Upper lobe of left lung (tissue), 6 donors: ENCODE measurements around the gene PAPPA. TPM values are rescaled to one million over a fixed set of nuclear protein-coding genes. Genes with fewer than 3 reads are reported as not detected.

Source experiments
- ATAC-seq, 2 donors: fragments of 200-7000 bp; cut with Tn5 transposase; one replicate each; pipeline ENCODE4 v1.9.1; 2022; ENCODE audit warnings: mild to moderate bottlenecking in 2 of 2, moderate library complexity in 2 of 2; ENCODE audit not compliant: low FRiP score in 2 of 2
- DNase-seq, 2 donors: peaks; one replicate each; pipeline ENCODE4 v3.0.0-alpha.2; 2019 to 2020
- H3K27ac ChIP-seq, 4 donors: fragments of 200-600 bp; sonication (generic); one replicate each; pipeline ENCODE4 v1.5.1; 2016 to 2019
- H3K27me3 ChIP-seq, 4 donors: fragments of 200-600 bp; sonication (generic); one replicate each; pipeline ENCODE4 v1.5.1; 2017 to 2019
- H3K36me3 ChIP-seq, 4 donors: fragments of 200-600 bp; sonication (generic); one replicate each; pipeline ENCODE4 v1.5.1; 2016 to 2019
- H3K4me1 ChIP-seq, 4 donors: fragments of 200-600 bp; sonication (generic); one replicate each; pipeline ENCODE4 v1.5.1; 2018 to 2019
- H3K4me3 ChIP-seq, 4 donors: fragments of 200-600 bp; sonication (generic); one replicate each; pipeline ENCODE4 v1.5.1; 2017 to 2019; ENCODE audit warnings: mild to moderate bottlenecking in 2 of 4, moderate library complexity in 1 of 4
- H3K9me3 ChIP-seq, 4 donors: fragments of 200-600 bp; sonication (generic); one replicate each; pipeline ENCODE4 v1.5.1; 2018 to 2019
- CTCF ChIP-seq, 6 experiments: fragments of 450-650 bp in 4 of 6; fragments of 200-600 bp in 2 of 6; sonication (generic) in 2 of 6; IDR thresholded peaks; one replicate each; pipeline ENCODE4 v1.5.1; 2016 to 2019; ENCODE audit warnings: antibody characterized with exemption in 6 of 6
- EP300 ChIP-seq, 4 donors: sonication (generic); formaldehyde crosslinking; IDR thresholded peaks; one replicate each; pipeline ENCODE4 v1.5.1; 2017; ENCODE audit warnings: antibody characterized with exemption in 4 of 4, control low read depth in 2 of 4
- POLR2A ChIP-seq, 4 donors: fragments of 450-650 bp; IDR thresholded peaks; one replicate each; pipeline ENCODE4 v1.5.1; 2016 to 2017; ENCODE audit warnings: antibody characterized with exemption in 4 of 4, mild to moderate bottlenecking in 2 of 4
- POLR2AphosphoS5 ChIP-seq, 2 donors: sonication (generic); formaldehyde crosslinking; IDR thresholded peaks; one replicate each; pipeline ENCODE4 v1.5.1; 2017; ENCODE audit warnings: antibody characterized with exemption in 2 of 2
- WGBS, 2 donors: methylation state at CpG; one replicate each; pipeline ENCODE4 v1.1.5; 2017 to 2018; 5-methylcytosine and 5-hydroxymethylcytosine counted together
- total RNA-seq, 6 donors: library from RNA; depleted of rRNA in 4 of 6; stranded (reverse); fragments of >200 nt in 4 of 6; gene quantifications; one replicate each; pipeline versions ENCODE4 v1.1.0 to v1.2.1, GENCODE V29; 2016 to 2021
- donor health status: DM: no; HTN: no; CAD: no; lungs with moderate emphysema.
- donor health status: DM: no; HTN: yes; CAD: no; lungs with severe emphysema.

PAPPA gene
- total RNA-seq, 6 donors from 2014 or later: 0.46 to 2.9 (median 1.1) TPM

GRCh38 chr9:116344416-116344815, 190.8 kb downstream of the PAPPA start:
- ATAC-seq (no peak), DNase-seq (peak in 1 of 2 donors; percentile 6)
- 83 to 87% methylated on average over 10 of the region's 10 CpGs for WGBS, 2 donors
- Histone ChIP-seq H3K27me3 (no peaks in the 10 kb centered on the region), H3K36me3 (no peaks in the 10 kb centered on the region), H3K9me3 (no peaks in the 10 kb centered on the region), H3K4me1 (no peaks in the 10 kb centered on the region), H3K27ac (no peak overlapping the region), H3K4me3 (no peak overlapping the region)
- no peak for TF ChIP-seq POLR2A (IDR thresholded peaks at IDR 0.05)
- TF ChIP-seq EP300 (IDR thresholded peaks at IDR 0.05): no peak
- TF ChIP-seq POLR2AphosphoS5 (IDR thresholded peaks at IDR 0.05): no peak
- TF ChIP-seq CTCF (IDR thresholded peaks at IDR 0.05): no peak

- Histone ChIP-seq H3K4me1 (no peaks in the 10 kb centered on the region), H3K27ac (no peak overlapping the region), H3K27me3 (no peaks in the 10 kb centered on the region), H3K4me3 (no peak overlapping the region), H3K9me3 (no peaks in the 10 kb centered on the region), H3K36me3 (no peaks in the 10 kb centered on the region)
- TF ChIP-seq EP300 (IDR thresholded peaks at IDR 0.05) (no peak), POLR2AphosphoS5 (IDR thresholded peaks at IDR 0.05) (no peak), CTCF (IDR thresholded peaks at IDR 0.05) (no peak), POLR2A (IDR thresholded peaks at IDR 0.05) (no peak)
- WGBS, 2 donors: 76 to 93% methylated on average over 2 of the region's 2 CpGs
- no peak for DNase-seq
- ATAC-seq: no peak
Observed at GRCh38 chr9:116345393-116345792, 191.8 kb downstream of the PAPPA start.

- Histone ChIP-seq H3K27ac (no peak overlapping the region), H3K27me3 (no peaks in the 10 kb centered on the region), H3K9me3 (no peaks in the 10 kb centered on the region), H3K4me1 (no peaks in the 10 kb centered on the region), H3K36me3 (no peaks in the 10 kb centered on the region), H3K4me3 (no peak overlapping the region)
- TF ChIP-seq EP300 (IDR thresholded peaks at IDR 0.05): no peak
- WGBS, 2 donors: 42 to 52% methylated on average over 3 of the region's 3 CpGs
- ATAC-seq (no peak), DNase-seq (no peak)
Observed at GRCh38 chr9:116345817-116346216, 192.2 kb downstream of the PAPPA start.

- no peak overlapping the region for H3K4me3 ChIP-seq
- no peak for DNase-seq
- no peak overlapping the region for H3K27ac ChIP-seq
- H3K36me3 ChIP-seq: no peaks in the 10 kb centered on the region
- H3K27me3 ChIP-seq: no peaks in the 10 kb centered on the region
- ATAC-seq: no peak
- no peak for TF ChIP-seq CTCF (IDR thresholded peaks at IDR 0.05)
- no peak for TF ChIP-seq POLR2AphosphoS5 (IDR thresholded peaks at IDR 0.05)
- no peak for TF ChIP-seq POLR2A (IDR thresholded peaks at IDR 0.05)
- WGBS, 2 donors: 89 to 90% methylated on average over 5 to 6 of the region's 6 CpGs
- no peaks in the 10 kb centered on the region for H3K4me1 ChIP-seq
- no peaks in the 10 kb centered on the region for H3K9me3 ChIP-seq
Observed at GRCh38 chr9:116349684-116350083, 196.1 kb downstream of the PAPPA start.

- DNase-seq (no peak), ATAC-seq (no peak)
- TF ChIP-seq EP300 (IDR thresholded peaks at IDR 0.05): no peak
- no peak for TF ChIP-seq POLR2AphosphoS5 (IDR thresholded peaks at IDR 0.05)
- TF ChIP-seq POLR2A (IDR thresholded peaks at IDR 0.05): no peak
- TF ChIP-seq CTCF (IDR thresholded peaks at IDR 0.05): no peak
- no peak overlapping the region for H3K4me3 ChIP-seq
- no peak overlapping the region for H3K27ac ChIP-seq
- no peaks in the 10 kb centered on the region for H3K36me3 ChIP-seq
- no peaks in the 10 kb centered on the region for H3K4me1 ChIP-seq
- 28 to 36% methylated on average over 2 of the region's 2 CpGs for WGBS, 2 donors
- no peaks in the 10 kb centered on the region for H3K9me3 ChIP-seq
- H3K27me3 ChIP-seq: no peaks in the 10 kb centered on the region
Observed at GRCh38 chr9:116350213-116350612, 196.6 kb downstream of the PAPPA start.
